Loucy (cell line): ENCODE measurements around the gene PLCB3.

Experiments used
- H2AFZ ChIP-seq: fragments of 200-600 bp; sonication (generic); 2 replicates; pipeline ENCODE4 v1.6.0; 2016; ENCODE audit warnings: antibody characterized with exemption, mild to moderate bottlenecking, low read length, moderate library complexity
- H3F3A ChIP-seq: fragments of 200-600 bp; 2 replicates; pipeline ENCODE4 v1.6.0; 2016; ENCODE audit warnings: antibody characterized with exemption, low read depth, mild to moderate bottlenecking
- H3K27me3 ChIP-seq: fragments of 200-600 bp; sonication (generic); 2 replicates; pipeline ENCODE4 v1.6.1; 2014; ENCODE audit warnings: low read length, mild to moderate bottlenecking; ENCODE audit not compliant: insufficient read depth, poor library complexity, severe bottlenecking
- H3K36me3 ChIP-seq: fragments of 200-600 bp; sonication (generic); 2 replicates; pipeline ENCODE4 v1.6.1; 2016; ENCODE audit warnings: low read length; ENCODE audit not compliant: insufficient read depth
- H3K4me1 ChIP-seq: fragments of 200-600 bp; sonication (generic); 2 replicates; pipeline ENCODE4 v1.5.1; 2014; ENCODE audit warnings: low read length, mild to moderate bottlenecking; ENCODE audit not compliant: insufficient read depth, poor library complexity, severe bottlenecking
- H3K4me2 ChIP-seq: fragments of 200-600 bp; sonication (generic); 2 replicates; pipeline ENCODE4 v1.6.0; 2014; ENCODE audit warnings: antibody characterized with exemption, low read length, low read depth, mild to moderate bottlenecking; ENCODE audit not compliant: poor library complexity, severe bottlenecking
- H3K4me3 ChIP-seq: fragments of 200-600 bp; sonication (generic); 2 replicates; pipeline ENCODE4 v1.5.1; 2014; ENCODE audit warnings: low read length, mild to moderate bottlenecking, mixed read lengths; ENCODE audit not compliant: poor library complexity, severe bottlenecking
- H3K79me2 ChIP-seq: fragments of 200-600 bp; sonication (generic); 2 replicates; pipeline ENCODE4 v1.6.1; 2014; ENCODE audit warnings: low read length; ENCODE audit not compliant: insufficient read depth
- H3K9ac ChIP-seq: fragments of 200-600 bp; sonication (generic); 2 replicates; pipeline ENCODE4 v1.6.0; 2014; ENCODE audit warnings: mild to moderate bottlenecking, low read depth, low read length, moderate library complexity; ENCODE audit not compliant: poor library complexity, severe bottlenecking
- H3K9me2 ChIP-seq: fragments of 200-600 bp; sonication (generic); replicated peaks from 2 replicates; pipeline ENCODE4 v1.6.1; 2016; ENCODE audit warnings: low read depth, low read length, mixed read lengths
- H3K9me3 ChIP-seq: fragments of 200-600 bp; sonication (generic); 2 replicates; pipeline ENCODE4 v1.6.1; 2014; ENCODE audit warnings: mild to moderate bottlenecking, antibody characterized with exemption, low read length, low read depth; ENCODE audit not compliant: insufficient read depth
- H4K20me1 ChIP-seq: fragments of 200-600 bp; sonication (generic); 2 replicates; pipeline ENCODE4 v1.6.0; 2014; ENCODE audit warnings: antibody characterized with exemption, low read length, mild to moderate bottlenecking; ENCODE audit not compliant: insufficient read depth, poor library complexity, severe bottlenecking
- CTCF ChIP-seq: fragments of 200-600 bp; sonication (generic); conservative IDR thresholded peaks from 2 replicates; pipeline ENCODE4 v1.5.1; 2014; ENCODE audit warnings: mild to moderate bottlenecking, antibody characterized with exemption, low read length
- EZH2phosphoT487 ChIP-seq: fragments of 200-600 bp; IDR thresholded peaks from 2 replicates; pipeline ENCODE4 v1.6.1; 2018; ENCODE audit warnings: antibody characterized with exemption, mild to moderate bottlenecking, moderate library complexity, borderline replicate concordance

PLCB3 gene

GRCh38 chr11:64262271-64263002, 11.1 kb downstream of the PLCB3 start:
- no peak overlapping the region for H3K9ac ChIP-seq
- H3K4me3 ChIP-seq: no peak overlapping the region
- no peak overlapping the region for H2AFZ ChIP-seq
- TF ChIP-seq CTCF (no peak), EZH2phosphoT487 (no peak)
- H4K20me1 ChIP-seq: no peaks in the 10 kb centered on the region
- H3K79me2 ChIP-seq: no peaks in the 10 kb centered on the region
- no peaks in the 10 kb centered on the region for H3K4me1 ChIP-seq
- no peaks in the 10 kb centered on the region for H3K9me2 ChIP-seq
- H3K9me3 ChIP-seq: no peaks in the 10 kb centered on the region
- no peaks in the 10 kb centered on the region for H3F3A ChIP-seq
- no peaks in the 10 kb centered on the region for H3K36me3 ChIP-seq
- no peaks in the 10 kb centered on the region for H3K27me3 ChIP-seq
- no peak overlapping the region for H3K4me2 ChIP-seq

- Histone ChIP-seq H3K79me2 (no peaks in the 10 kb centered on the region), H2AFZ (no peak overlapping the region), H3K27me3 (no peaks in the 10 kb centered on the region), H3K36me3 (no peaks in the 10 kb centered on the region), H3K9ac (no peak overlapping the region), H4K20me1 (no peaks in the 10 kb centered on the region), H3F3A (no peaks in the 10 kb centered on the region), H3K4me2 (no peak overlapping the region), H3K9me2 (no peaks in the 10 kb centered on the region), H3K4me1 (peaks cover 7% of the 10 kb centered on the region), H3K4me3 (no peak overlapping the region), H3K9me3 (no peaks in the 10 kb centered on the region)
- no peak for TF ChIP-seq CTCF
- TF ChIP-seq EZH2phosphoT487: no peak
Observed at GRCh38 chr11:64263021-64263946, 12.0 kb downstream of the PLCB3 start.

GRCh38 chr11:64263947-64264317, 12.6 kb downstream of the PLCB3 start:
- Histone ChIP-seq H3K4me1 (peaks cover 14% of the 10 kb centered on the region), H3K9ac (no peak overlapping the region), H3K36me3 (no peaks in the 10 kb centered on the region), H3K4me2 (no peak overlapping the region), H3K79me2 (no peaks in the 10 kb centered on the region), H3K27me3 (no peaks in the 10 kb centered on the region), H2AFZ (no peak overlapping the region), H3K9me2 (no peaks in the 10 kb centered on the region), H3F3A (no peaks in the 10 kb centered on the region), H3K9me3 (no peaks in the 10 kb centered on the region), H4K20me1 (no peaks in the 10 kb centered on the region), H3K4me3 (no peak overlapping the region)
- TF ChIP-seq CTCF (no peak), EZH2phosphoT487 (no peak)
